Stomach (tissue), 4 donors: ENCODE results near the gene NSUN6.

Experiments used
- CTCF ChIP-seq, 7 experiments: fragments of 450-650 bp in 4 of 7; fragments of 200-600 bp in 3 of 7; sonication (generic) in 3 of 7; IDR thresholded peaks; one replicate each; pipeline ENCODE4 v1.5.1; 2016 to 2019; ENCODE audit warnings: antibody characterized with exemption in 7 of 7, control low read depth in 2 of 7, mild to moderate bottlenecking in 1 of 7
- POLR2AphosphoS5 ChIP-seq, 3 donors: sonication (generic); formaldehyde crosslinking; IDR thresholded peaks; one replicate each; pipeline ENCODE4 v1.6.1; 2016; ENCODE audit warnings: antibody characterized with exemption in 3 of 3

GRCh38 chr10:18675086-18675801 is 23.9 kb upstream of the NSUN6 start:
- TF ChIP-seq CTCF (IDR thresholded peaks at IDR 0.05) (no peak), POLR2AphosphoS5 (IDR thresholded peaks at IDR 0.05) (no peak)
